Fibroblast of mammary gland (primary cell): ENCODE results near the gene LIN7B.

ENCODE experiments used
- DNase-seq: peaks from one replicate; pipeline ENCODE4 v3.0.0-alpha.2; 2010; ENCODE audit warnings: low read depth
- H3K4me3 ChIP-seq: 2 replicates; pipeline ENCODE4 v1.5.1; 2011; ENCODE audit warnings: low read depth, mild to moderate bottlenecking, low read length, moderate library complexity; ENCODE audit not compliant: control insufficient read depth
- TF ChIP-seq, protein P1 (sequence below): conservative IDR thresholded peaks from 2 replicates; pipeline ENCODE4 v1.5.1; 2011; ENCODE audit warnings: low read depth, low read length, inconsistent platforms; ENCODE audit not compliant: control insufficient read depth, insufficient read depth

Gene LIN7B

DNA sequence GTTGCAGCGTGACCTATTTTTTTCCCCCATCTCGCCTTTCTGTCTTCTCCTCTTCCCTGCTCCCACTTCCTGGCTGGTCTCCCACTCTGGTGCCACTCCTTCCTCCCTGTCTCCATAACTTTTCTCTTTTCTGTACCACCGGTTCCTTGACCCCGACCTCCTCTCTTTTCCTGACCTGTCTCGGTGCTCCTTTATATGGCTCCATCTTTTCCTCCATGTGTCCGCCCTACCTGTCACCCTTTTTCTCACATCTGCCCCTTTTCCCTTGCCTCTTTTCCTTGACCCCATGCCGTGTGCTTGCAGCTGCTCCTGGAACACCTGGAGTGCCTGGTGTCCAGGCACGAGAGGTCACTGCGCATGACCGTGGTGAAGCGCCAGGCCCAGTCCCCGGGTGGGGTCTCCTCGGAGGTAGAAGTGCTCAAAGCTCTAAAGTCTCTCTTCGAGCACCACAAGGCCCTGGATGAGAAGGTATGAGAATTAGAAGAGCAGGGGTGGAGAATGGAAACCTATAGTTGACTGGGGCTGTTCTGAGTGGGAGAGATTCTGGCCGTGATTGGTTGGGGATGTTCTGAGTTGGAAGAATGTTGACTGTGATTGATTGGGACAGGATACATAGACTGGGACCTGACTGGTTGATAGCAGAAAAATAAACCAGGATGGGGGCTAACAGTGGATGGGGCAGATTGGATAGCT lies 14.5 kb downstream of the LIN7B start:
- H3K4me3 ChIP-seq = peak overlapping the region; percentile 51
- TF ChIP-seq, protein P1, sequence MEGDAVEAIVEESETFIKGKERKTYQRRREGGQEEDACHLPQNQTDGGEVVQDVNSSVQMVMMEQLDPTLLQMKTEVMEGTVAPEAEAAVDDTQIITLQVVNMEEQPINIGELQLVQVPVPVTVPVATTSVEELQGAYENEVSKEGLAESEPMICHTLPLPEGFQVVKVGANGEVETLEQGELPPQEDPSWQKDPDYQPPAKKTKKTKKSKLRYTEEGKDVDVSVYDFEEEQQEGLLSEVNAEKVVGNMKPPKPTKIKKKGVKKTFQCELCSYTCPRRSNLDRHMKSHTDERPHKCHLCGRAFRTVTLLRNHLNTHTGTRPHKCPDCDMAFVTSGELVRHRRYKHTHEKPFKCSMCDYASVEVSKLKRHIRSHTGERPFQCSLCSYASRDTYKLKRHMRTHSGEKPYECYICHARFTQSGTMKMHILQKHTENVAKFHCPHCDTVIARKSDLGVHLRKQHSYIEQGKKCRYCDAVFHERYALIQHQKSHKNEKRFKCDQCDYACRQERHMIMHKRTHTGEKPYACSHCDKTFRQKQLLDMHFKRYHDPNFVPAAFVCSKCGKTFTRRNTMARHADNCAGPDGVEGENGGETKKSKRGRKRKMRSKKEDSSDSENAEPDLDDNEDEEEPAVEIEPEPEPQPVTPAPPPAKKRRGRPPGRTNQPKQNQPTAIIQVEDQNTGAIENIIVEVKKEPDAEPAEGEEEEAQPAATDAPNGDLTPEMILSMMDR = no peak
- DNase-seq = no peak

DNA sequence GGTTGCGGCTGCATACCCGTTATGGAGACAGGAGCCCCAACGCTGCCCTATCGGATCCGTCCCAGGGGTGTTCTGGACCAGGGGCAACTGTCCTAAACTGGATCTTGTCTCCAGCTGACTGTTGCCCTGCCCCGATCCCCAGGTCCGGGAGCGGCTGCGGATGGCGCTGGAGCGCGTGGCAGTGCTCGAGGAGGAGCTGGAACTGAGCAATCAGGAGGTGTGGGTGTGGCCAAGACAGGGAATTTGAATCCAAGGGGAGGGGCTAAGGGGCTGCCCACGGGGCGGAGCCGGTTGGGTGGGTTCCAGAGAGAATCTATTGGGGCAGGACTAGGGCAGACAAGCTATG lies 15.0 kb downstream of the LIN7B start:
- H3K4me3 ChIP-seq = no peak overlapping the region
- DNase-seq = no peak
- TF ChIP-seq, protein P1 = no peak

DNA sequence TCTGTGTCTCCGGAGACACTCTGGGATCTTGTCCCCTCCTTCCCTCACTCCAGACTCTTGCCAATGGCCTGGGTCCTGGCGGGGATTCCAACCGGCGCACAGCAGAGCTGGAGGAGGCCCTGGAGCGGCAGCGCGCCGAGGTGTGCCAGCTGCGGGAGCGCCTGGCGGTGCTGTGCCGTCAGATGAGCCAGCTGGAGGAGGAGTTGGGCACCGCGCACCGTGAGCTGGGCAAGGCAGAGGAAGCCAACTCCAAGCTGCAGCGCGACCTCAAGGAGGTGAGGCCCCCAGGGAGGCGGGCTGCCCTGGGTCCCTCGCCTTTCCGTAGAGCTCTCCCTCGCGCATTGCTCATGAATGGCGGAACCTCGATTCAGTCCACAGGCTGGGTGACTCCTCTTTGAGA lies 16.2 kb downstream of the LIN7B start:
- no peak overlapping the region for H3K4me3 ChIP-seq
- no peak for DNase-seq
- TF ChIP-seq, protein P1 = no peak

DNA sequence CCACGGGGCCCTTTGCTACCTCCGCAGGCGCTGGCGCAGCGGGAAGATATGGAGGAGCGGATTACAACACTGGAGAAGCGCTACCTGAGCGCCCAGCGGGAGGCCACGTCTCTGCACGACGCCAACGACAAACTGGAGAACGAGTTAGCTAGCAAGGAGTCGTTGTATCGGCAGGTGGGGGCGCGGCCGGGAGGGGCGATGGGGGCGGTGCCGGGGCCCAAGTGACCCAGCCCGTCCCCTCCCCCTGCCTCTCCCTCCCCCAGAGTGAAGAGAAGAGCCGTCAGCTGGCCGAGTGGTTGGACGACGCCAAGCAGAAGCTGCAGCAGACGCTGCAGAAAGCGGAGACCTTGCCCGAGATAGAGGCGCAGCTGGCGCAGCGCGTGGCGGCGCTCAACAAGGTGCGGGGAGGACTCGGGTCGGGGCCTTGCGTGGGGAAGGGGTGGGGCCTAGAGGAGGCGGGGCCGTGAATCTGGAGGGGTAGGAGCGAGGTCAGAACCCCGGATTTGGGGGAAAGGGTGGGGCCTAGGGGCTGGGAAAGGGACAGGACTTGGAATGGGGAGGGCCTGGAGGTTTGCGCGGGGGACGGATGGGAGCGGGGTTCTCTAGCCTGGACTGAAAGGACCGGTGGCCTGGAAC lies 18.9 kb downstream of the LIN7B start:
- no peak for DNase-seq
- H3K4me3 ChIP-seq = no peak overlapping the region
- TF ChIP-seq, protein P1 = no peak

DNA sequence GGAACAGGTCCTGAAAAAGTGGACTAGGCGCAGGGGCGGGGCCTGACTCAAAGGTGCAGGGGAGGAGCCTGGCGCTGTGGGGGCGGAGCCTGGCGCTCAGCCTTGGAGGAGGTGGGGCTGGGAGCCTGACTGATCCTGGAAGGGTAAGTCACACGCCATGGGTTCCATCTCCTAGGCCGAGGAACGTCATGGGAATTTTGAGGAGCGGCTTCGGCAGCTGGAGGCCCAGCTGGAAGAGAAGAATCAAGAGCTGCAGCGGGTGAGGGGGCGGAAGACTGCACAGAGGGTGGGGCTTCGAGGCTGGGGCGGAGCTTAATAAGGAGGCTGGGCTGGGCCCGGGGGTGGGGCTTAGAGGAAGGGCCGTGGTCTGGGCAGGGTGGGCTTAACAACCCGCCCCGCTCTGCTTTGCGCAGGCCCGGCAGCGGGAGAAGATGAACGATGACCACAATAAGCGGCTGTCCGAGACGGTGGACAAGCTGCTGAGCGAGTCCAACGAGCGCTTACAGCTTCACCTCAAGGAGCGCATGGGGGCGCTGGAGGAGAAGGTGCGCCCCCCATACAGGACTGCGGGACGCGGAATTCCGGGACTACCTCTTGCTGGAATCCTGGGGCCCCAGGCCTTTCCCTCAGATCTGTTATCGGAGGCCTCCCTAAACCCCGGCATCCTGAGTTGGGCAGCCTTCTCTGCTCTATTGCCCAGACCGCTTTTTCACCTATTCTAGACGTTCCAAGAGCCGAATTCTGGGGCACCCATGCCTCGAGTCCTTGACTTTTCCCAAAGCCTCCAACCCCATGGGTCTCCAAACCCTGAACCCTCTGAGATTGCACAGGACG lies 19.7 kb downstream of the LIN7B start:
- peak overlapping the region; percentile 3 for H3K4me3 ChIP-seq
- TF ChIP-seq, protein P1 = no peak
- peak; percentile 66 for DNase-seq

DNA sequence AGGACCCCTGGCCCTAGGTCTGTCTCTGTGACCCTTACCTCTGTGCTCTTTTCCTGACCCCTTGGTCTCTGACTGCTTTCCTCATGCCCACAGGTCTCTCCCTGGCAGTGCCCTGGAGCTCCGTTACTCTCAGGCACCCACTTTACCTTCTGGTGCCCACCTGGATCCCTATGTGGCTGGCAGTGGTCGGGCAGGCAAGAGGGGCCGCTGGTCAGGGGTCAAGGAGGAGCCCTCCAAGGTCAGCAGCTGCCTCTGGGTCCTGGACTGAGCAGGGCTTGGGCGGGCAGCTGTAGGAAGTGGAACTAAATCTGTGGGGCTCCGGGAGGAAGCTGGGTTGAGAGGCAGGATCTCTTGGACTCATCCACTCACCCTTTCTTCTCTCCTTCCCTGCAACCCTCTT lies 21.5 kb downstream of the LIN7B start:
- no peak for DNase-seq
- no peak overlapping the region for H3K4me3 ChIP-seq
- TF ChIP-seq, protein P1 = no peak
